PC-3 (cell line): Measurements from ENCODE around the gene LEPR. TPM values are rescaled to one million over a fixed set of nuclear protein-coding genes. Genes with fewer than 3 reads are reported as not detected.

Experiments used
- ATAC-seq: fragments of 200-7000 bp; cut with Tn5 transposase; 2 replicates; pipeline ENCODE4 v1.9.1; 2020; ENCODE audit warnings: mild to moderate bottlenecking, moderate library complexity
- BruUV-seq: library from RNA; stranded (reverse); fragments of 400-500 nt; replicated peaks from 2 replicates; lab custom pipeline; 2021; lab: Mats Ljungman, UMichigan
- CTCF ChIA-PET: fragments of 300-600 bp; sonication (Branson Sonifier 250); formaldehyde crosslinking; loops from one replicate; lab custom pipeline; 2022; ENCODE audit warnings: antibody characterized with exemption; lab: Charles Lee
- POLR2A ChIA-PET: fragments of 300-600 bp; sonication (Branson Sonifier 250); formaldehyde crosslinking; loops from one replicate; lab custom pipeline; 2022; ENCODE audit warnings: antibody characterized with exemption; ENCODE audit not compliant: unreplicated experiment; lab: Charles Lee
- DNase-seq: peaks from one replicate; pipeline ENCODE4 v3.0.0-alpha.2; 2015
- H2AFZ ChIP-seq: fragments of 300-600 bp; sonication (generic); 2 replicates; pipeline ENCODE4 v1.6.0; 2016; ENCODE audit warnings: antibody characterized with exemption, low read length
- H3F3A ChIP-seq: fragments of 300-600 bp; sonication (generic); one replicate; pipeline ENCODE4 v1.6.0; 2017; ENCODE audit warnings: antibody characterized with exemption, low read length, control low read depth, mild to moderate bottlenecking; ENCODE audit not compliant: unreplicated experiment
- H3K27ac ChIP-seq: fragments of 300-600 bp; sonication (generic); 2 replicates; pipeline ENCODE4 v1.5.1; 2016; ENCODE audit warnings: mild to moderate bottlenecking, low read length
- H3K27me3 ChIP-seq: fragments of 300-600 bp; sonication (generic); 2 replicates; pipeline ENCODE4 v1.6.1; 2016; ENCODE audit warnings: low read length, mixed read lengths
- H3K36me3 ChIP-seq: fragments of 300-600 bp; sonication (generic); 2 replicates; pipeline ENCODE4 v1.6.1; 2016; ENCODE audit warnings: low read depth, mixed run types, low read length, mixed read lengths
- H3K4me1 ChIP-seq: fragments of 300-600 bp; sonication (generic); 2 replicates; pipeline ENCODE4 v1.5.1; 2016; ENCODE audit warnings: low read length; ENCODE audit not compliant: insufficient read depth
- H3K4me2 ChIP-seq: fragments of 300-600 bp; sonication (generic); 2 replicates; pipeline ENCODE4 v1.6.0; 2016; ENCODE audit warnings: low read length
- H3K4me3 ChIP-seq: fragments of 300-600 bp; sonication (generic); 2 replicates; pipeline ENCODE4 v1.5.1; 2016; ENCODE audit warnings: mild to moderate bottlenecking, low read length, mixed read lengths
- H3K79me2 ChIP-seq: fragments of 300-600 bp; sonication (generic); 2 replicates; pipeline ENCODE4 v1.6.1; 2017; ENCODE audit warnings: low read length, mixed read lengths
- H3K9ac ChIP-seq: fragments of 300-600 bp; sonication (generic); 2 replicates; pipeline ENCODE4 v1.6.0; 2016; ENCODE audit warnings: mild to moderate bottlenecking, low read length
- H3K9me2 ChIP-seq: fragments of 300-600 bp; sonication (generic); replicated peaks from 2 replicates; pipeline ENCODE4 v1.6.1; 2016; ENCODE audit warnings: mixed run types, low read length, mixed read lengths
- H3K9me3 ChIP-seq: fragments of 300-600 bp; sonication (generic); 2 replicates; pipeline ENCODE4 v1.6.1; 2016; ENCODE audit warnings: low read length, mixed read lengths
- H4K20me1 ChIP-seq: fragments of 300-600 bp; sonication (generic); 2 replicates; pipeline ENCODE4 v1.6.1; 2016; ENCODE audit warnings: low read length, mixed read lengths
- CTCF ChIP-seq: fragments of 300-600 bp; sonication (generic); conservative IDR thresholded peaks from 2 replicates; pipeline ENCODE4 v1.5.1; 2017; ENCODE audit warnings: antibody characterized with exemption, low read depth, mild to moderate bottlenecking, low read length
- EZH2 ChIP-seq: fragments of 300-600 bp; sonication (generic); IDR thresholded peaks from one replicate; pipeline ENCODE4 v1.6.1; 2017; ENCODE audit warnings: antibody characterized with exemption, mild to moderate bottlenecking, low read length; ENCODE audit not compliant: unreplicated experiment
- EZH2phosphoT487 ChIP-seq: fragments of 300-600 bp; sonication (generic); IDR thresholded peaks from 2 replicates; pipeline ENCODE4 v1.6.1; 2018; ENCODE audit warnings: mild to moderate bottlenecking, antibody characterized with exemption, low read length, borderline replicate concordance
- intact Hi-C: fragments of 100-400 bp; cut with micrococcal nuclease; formaldehyde crosslinking; loops from 2 replicates; pipeline ENCODE4 v1.9.0; 2023
- total RNA-seq: library from RNA; depleted of rRNA; stranded (reverse); fragments of >200 nt; gene quantifications from 2 replicates; pipeline ENCODE4 v1.2.3, GENCODE V29; 2014

Gene LEPR
- total RNA-seq, 1 experiment from 2014 or later, result not detected

GRCh38 chr1:65418522-65419185 lies 1.8 kb upstream of the LEPR start:
- BruUV-seq, result no TSS peak
- H3K27ac ChIP-seq, result no peak overlapping the region

GRCh38 chr1:65419681-65420589 lies 533 bp upstream of the LEPR start:
- peak overlapping the region; percentile 86 for H3K4me3 ChIP-seq
- TF ChIP-seq CTCF (no peak), EZH2phosphoT487 (no peak), EZH2 (no peak)
- no peaks in the 10 kb centered on the region for H3K9me2 ChIP-seq
- ChIA-PET CTCF (interaction anchor here (0.5 to 1.3 kb wide), 4 partner anchors 39 to 249 kb away, joined by 3 to 7 read pairs (median 3); no protein-coding TSS in a partner anchor), POLR2A (interaction anchor here (0.7 kb wide), 1 partner anchor 126 kb away, joined by 3 read pairs; no protein-coding TSS in a partner anchor)
- no peaks in the 10 kb centered on the region for H3K27me3 ChIP-seq
- intact Hi-C loops, result loop anchor here (2.0 to 10.0 kb wide), 4 partner anchors 165 to 1512 kb away; partner anchors contain the start of gene RAVER2
- H4K20me1 ChIP-seq, result no peaks in the 10 kb centered on the region
- peak overlapping the region; percentile 92 for H3K9ac ChIP-seq
- H3F3A ChIP-seq, result no peaks in the 10 kb centered on the region
- H3K36me3 ChIP-seq, result no peaks in the 10 kb centered on the region
- DNase-seq (peak; percentile 98), ATAC-seq (peak; percentile 86)
- peak overlapping the region; percentile 2 for H3K27ac ChIP-seq
- peak overlapping the region; percentile 90 for H2AFZ ChIP-seq
- peaks cover 54% of the 10 kb centered on the region for H3K4me1 ChIP-seq
- BruUV-seq, result TSS peak; percentile 35
- peak overlapping the region; percentile 97 for H3K4me2 ChIP-seq
- no peaks in the 10 kb centered on the region for H3K9me3 ChIP-seq
- H3K79me2 ChIP-seq, result peaks cover 37% of the 10 kb centered on the region

More at GRCh38 chr1:65418522-65419185, 1.8 kb upstream of the LEPR start:
- DNase-seq (peak; percentile 31), ATAC-seq (no peak)
- Histone ChIP-seq H3K9me2 (no peaks in the 10 kb centered on the region), H3K27me3 (no peaks in the 10 kb centered on the region), H2AFZ (peak overlapping the region; percentile 90), H4K20me1 (no peaks in the 10 kb centered on the region), H3K9ac (no peak overlapping the region), H3K9me3 (no peaks in the 10 kb centered on the region), H3K4me1 (peaks cover 42% of the 10 kb centered on the region), H3K4me3 (no peak overlapping the region), H3K36me3 (no peaks in the 10 kb centered on the region), H3K79me2 (peaks cover 29% of the 10 kb centered on the region), H3F3A (no peaks in the 10 kb centered on the region), H3K4me2 (peak overlapping the region; percentile 97; the same call in 1 of the 2 replicates)
- intact Hi-C loops, result no loop called here
- ChIA-PET POLR2A (no interaction called here), CTCF (no interaction called here)
- TF ChIP-seq CTCF (no peak), EZH2 (no peak), EZH2phosphoT487 (no peak)
